Measurements from ENCODE around the gene DNAH2.

DNAH2 gene

DNA sequence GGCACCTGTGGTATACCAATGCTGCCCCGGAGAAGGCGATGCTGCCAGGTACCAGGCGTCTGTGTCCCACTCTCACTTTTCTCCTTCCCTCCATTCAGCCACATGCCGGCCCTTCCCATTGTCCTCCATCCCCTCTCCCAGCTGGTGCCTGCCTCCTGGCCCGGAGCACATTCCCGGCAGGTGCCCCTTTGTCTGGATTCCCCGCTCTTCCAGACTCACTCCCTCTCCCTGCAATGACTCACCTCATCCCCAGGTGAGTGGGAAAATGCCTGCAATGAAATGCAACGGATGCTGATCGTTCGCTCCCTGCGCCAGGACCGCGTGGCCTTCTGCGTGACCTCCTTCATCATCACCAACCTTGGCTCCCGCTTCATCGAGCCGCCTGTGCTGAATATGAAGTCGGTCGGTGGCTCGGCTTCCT is 106.0 kb downstream of the DNAH2 start:
- DNase-seq, result no peak

- DNase-seq, result no peak
These were observed 106.7 kb downstream of the DNAH2 start for GRCh38 chr17:7824021-7824924.

- DNase-seq, result no peak
These were observed 107.9 kb downstream of the DNAH2 start for GRCh38 chr17:7825206-7825990.

DNA sequence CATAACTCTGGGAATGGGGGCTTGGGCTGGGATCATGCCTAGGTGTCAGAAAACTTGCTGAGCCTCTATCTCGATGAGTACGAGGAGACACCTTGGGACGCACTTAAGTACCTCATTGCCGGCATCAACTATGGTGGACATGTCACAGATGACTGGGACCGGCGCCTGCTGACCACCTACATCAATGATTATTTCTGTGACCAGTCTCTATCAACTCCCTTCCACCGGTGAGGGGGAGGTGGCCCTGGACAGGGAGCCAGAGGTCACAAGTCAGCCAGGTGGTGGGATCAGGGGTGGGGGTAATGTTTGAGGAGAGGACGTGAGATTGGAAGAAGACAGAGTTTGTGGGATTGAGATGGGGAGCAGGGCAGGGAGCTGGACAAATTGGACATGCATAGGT is 113.1 kb downstream of the DNAH2 start:
- DNase-seq, result no peak

GRCh38 chr17:7831233-7831632 is 113.7 kb downstream of the DNAH2 start:
- DNase-seq, result no peak

DNA sequence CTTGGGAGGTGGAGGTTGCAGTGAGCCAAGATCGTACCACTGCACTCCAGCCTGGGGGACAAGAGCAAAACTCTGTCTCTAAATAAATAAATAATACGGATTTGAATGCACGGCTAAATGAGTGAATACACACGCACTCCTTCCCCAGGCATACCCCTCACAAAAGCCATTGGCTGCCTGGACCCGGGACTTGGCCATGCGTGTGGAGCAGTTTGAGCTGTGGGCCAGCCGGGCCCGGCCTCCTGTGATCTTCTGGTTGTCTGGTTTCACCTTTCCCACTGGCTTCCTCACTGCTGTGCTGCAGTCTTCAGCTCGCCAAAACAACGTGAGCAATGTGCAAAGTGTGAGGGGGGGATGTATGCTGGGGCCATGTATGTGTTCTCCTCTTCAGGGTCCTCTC is 114.9 kb downstream of the DNAH2 start:
- no peak for DNase-seq

- DNase-seq, result no peak
These were observed 115.7 kb downstream of the DNAH2 start for GRCh38 chr17:7833011-7833794.

DNA sequence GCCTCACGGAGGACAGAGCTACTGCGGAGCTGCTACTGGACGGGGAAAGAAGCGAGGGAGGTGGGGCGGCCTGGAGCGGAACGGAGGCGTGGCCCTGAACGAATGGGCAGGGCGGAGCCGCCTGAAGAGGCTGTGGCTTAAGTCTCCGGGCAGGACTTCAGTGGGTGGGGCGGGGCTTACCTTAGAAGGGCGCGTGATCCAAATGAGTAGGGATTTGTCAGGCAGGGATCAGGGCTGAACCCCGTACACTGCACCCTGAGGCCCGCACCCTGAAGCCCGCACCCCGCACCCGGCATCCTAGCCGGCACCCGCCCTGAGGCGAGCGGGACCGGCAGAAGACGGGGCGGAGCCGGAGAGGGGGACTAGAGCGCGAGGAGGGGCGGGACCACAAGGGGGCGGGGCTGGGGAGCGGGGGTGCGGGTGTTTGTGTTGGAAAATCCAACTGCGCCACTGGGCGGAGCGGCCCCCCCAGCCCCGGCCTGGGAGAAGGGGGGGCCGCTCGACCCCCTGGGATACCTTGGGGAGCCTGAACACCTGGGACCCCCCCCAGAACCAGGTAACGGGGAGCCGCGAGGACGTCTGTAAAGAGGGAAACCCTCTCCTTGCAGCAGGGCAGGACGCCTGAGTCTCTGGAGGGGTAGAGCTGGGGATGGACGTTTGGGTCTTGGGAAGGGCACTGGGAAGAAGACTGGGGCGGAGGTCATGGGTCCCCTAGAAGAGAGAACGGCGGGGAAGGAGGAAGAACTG is 116.4 kb downstream of the DNAH2 start, which contains the start of gene KDM6B:
TSS of gene KDM6B (plus strand) at position 423 of the 747 bp plus-strand sequence. CDS start 11,338 bp downstream, outside the sequence.
- no peak for DNase-seq

DNA sequence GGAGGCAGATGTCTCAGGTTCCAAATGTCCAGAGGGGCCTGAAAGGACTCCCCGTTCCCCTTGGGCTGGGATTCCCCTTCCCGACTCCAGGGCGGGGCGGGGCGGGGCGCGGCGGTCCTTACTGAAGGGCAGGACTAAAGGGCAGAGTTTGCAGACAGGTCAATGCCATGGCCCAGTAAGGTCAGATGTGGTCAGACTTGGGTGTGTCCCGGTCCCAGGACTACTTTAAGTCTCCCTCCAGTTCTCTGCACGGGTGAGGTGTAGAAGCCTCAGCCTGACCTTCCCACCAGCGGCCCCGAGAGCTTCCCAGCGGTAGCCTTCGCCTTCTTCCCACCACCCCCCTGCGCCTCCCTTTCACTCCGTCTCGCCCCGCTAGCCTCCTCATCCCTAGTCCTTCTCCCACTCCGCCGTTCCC is 117.0 kb downstream of the DNAH2 start:
- no peak for DNase-seq

- DNase-seq, result peak; percentile 83
These were observed 117.6 kb downstream of the DNAH2 start for GRCh38 chr17:7834957-7835813.

- peak; percentile 29 for DNase-seq
These were observed 118.5 kb downstream of the DNAH2 start for GRCh38 chr17:7835814-7836595.

DNA sequence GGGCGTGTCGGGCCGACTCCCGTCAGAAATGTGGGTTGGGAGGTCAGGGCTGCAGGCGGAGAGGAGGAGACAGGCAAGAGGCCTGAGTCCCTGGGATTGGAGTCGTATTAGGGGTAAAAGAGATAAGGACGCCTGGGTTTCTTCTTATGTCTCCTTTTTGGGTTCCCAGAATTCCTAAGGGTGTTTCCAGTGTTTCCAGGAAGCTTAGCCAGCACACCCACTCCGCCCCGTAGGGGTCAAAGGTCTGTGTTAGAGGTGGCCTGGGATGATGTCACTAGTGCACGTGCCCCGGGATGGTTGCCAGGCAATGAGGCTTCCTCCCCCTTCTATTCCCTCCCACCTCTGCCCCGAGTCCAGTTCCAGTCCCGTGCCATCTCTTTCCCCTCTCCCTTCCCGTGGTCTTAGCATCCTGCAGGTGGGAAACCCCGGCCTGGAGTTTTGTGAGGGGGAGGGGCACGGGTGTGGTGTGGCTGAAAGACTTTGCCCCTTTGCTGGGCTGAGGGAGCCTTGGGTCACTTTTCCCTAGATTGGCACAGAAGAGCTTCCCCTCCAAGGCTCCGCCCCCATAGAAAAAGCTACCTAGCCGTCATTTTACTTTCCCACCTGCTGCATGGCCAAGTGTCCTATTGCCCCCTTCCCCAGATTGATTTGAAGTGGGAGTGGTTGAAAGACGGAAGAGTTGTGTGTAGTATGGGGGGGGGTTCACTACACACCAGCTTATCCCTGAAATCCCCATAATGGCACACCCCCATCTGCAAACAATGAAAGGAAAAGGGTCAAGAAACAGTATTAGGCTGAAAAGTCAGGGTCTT is 119.3 kb downstream of the DNAH2 start:
- peak; percentile 74 for DNase-seq

- no peak for DNase-seq
These were observed 120.0 kb downstream of the DNAH2 start for GRCh38 chr17:7837408-7838088.

DNA sequence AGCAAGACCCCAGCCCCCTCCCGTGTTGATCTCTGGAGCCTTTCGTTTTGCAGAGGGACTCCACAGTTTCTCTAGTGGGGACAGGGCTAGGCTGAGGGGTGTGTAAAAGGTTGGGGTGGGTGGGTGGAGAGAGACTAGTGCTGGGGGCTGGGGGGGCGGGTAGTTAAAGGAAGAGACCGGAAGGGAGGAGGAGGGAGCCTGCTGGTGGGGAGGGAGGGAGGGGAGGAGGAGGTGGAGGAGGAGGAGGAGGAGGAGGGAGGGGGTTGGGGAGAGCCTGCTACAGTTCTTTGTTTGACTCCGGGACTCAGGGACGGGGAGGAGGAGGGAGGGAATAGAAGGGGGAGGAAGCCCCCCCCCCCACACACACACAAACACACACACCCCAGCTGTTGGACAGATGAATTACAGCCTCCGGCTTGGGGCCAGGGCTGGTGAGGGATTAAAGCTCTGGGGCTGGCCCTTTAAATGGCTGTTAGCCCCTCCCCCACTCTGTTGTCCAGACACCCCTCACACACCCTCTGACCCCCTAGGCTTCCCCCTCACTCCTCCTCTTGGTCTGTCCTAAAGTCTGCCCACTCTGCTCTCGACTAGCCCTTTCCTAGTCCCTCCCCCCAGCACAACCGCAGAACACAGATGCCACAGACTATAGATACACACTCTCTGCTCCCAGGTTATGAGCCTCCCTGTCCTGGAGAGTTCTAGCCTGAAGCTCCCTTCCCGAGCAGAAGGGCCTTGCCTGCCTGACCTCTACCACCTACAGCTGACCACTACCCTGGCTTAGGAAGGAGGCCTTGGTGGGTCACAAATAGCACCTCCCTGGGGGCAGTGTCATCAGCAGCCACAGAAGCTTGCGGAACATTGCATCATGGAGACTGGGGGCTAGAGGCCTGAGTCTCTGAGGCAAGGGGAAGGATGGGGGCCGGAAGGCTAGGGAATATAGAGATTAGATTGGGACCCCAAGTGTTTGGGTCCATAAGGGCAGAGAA is 120.8 kb downstream of the DNAH2 start:
- DNase-seq, result no peak

DNA sequence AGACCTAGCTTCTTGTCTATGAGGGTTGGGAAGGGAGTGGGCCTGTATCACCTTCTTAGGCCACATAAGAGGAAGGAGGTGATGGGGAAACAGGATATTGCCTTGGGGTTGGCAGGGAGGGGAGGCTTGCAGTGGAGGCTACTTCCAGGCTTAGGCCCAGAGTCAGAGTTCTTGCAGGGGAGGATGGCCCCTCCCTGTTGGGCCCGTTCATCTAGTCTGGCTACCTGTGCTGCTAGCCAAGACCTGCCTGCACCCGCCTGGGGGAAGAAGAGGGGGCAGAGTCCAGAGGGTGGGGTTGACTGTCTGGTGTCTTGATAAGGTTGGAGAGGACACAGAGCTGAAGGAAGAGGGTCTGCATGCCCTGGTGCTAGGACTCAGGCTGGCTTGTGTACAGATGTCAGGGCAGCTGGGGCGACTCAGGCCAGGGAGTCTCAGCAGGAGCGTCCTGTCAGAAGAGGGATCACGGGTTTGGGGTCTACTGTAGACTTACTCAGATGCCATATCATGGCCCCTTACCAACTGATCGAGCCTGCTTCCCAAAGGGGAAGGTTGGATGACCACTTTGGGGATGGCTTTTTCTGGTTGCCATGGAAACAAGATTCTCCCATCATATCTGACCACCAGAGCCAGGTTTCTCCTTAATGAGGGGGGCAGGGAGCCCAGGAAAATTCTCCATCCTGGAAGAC is 121.8 kb downstream of the DNAH2 start:
- DNase-seq, result no peak

GRCh38 chr17:7839876-7840261 is 122.3 kb downstream of the DNAH2 start:
- no peak for DNase-seq

GRCh38 chr17:7840441-7840840 is 122.9 kb downstream of the DNAH2 start:
- DNase-seq, result no peak

Data from NCI-H2107 (cell line).